Epithelial cell of esophagus (primary cell): ENCODE results near the gene PAX2.
A peak's percentile ranks its signal among the peaks of the same experiment; 100 is the strongest.

Experiments
- DNase-seq: peaks from one replicate; pipeline ENCODE4 v3.0.0; 2010; ENCODE audit warnings: low read depth
- H3K4me3 ChIP-seq: 2 replicates; pipeline ENCODE4 v1.5.1; 2011; ENCODE audit warnings: mild to moderate bottlenecking, low read length, control low read depth
- CTCF ChIP-seq: IDR thresholded peaks from 2 replicates; pipeline ENCODE4 v1.5.1; 2011; ENCODE audit warnings: low read depth, mild to moderate bottlenecking, low read length, control low read depth, inconsistent platforms; ENCODE audit not compliant: insufficient read depth; ENCODE audit errors: missing control alignments

PAX2 gene

GRCh38 chr10:100876585-100877460 lies 131.4 kb downstream of the PAX2 start:
- no peak for DNase-seq
- no peak overlapping the region for H3K4me3 ChIP-seq
- no peak for TF ChIP-seq CTCF

- no peak for TF ChIP-seq CTCF
- no peak overlapping the region for H3K4me3 ChIP-seq
- no peak for DNase-seq
Measured at GRCh38 chr10:100877461-100877850, 132.1 kb downstream of the PAX2 start.

DNA sequence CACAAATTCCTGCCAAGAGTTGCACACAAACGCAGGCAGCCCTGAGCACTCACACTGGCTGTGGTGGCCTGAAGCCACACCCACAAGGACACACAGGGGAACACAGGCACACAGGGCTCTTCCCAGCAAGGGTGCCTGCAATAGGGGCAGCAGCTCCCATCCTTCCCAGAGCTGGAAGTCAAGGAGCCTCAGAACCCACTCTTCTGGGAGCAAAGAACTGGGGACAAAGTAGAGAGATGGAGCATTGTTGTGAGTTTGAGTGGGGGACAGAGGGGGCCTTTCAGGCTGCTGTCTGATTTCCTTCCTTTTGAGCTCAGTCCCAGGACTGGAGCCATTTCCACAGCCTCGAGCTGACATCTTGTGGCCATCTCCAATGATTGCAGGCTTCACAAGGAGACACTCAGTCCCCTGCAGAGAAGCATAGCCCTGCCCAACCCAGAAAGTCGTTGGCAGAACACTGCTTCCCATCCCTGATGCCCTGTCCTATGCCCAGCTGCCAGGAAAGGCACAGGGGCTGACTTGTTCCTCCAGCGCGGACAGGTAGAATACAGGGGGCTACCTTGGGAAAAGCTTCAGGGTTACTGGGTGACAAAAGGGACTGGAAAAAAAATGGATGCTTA lies 133.0 kb downstream of the PAX2 start:
- no peak overlapping the region for H3K4me3 ChIP-seq
- peak; percentile 77 for DNase-seq
- peak; percentile 86 for TF ChIP-seq CTCF
